HepG2 (cell line): Measurements from ENCODE around the gene CTNND2. TPM values are rescaled to one million over a fixed set of nuclear protein-coding genes. Genes with fewer than 3 reads are reported as not detected.

Experiments
- ATAC-seq: fragments of 200-7000 bp; cut with Tn5 transposase; 3 replicates; pipeline ENCODE4 v1.9.1; 2020; ENCODE audit warnings: mild to moderate bottlenecking, moderate library complexity
- BruUV-seq: library from RNA; stranded (reverse); fragments of 400-500 nt; replicated peaks from 2 replicates; lab custom pipeline; 2021; lab: Mats Ljungman, UMichigan
- CTCF ChIA-PET: fragments of 300-600 bp; formaldehyde crosslinking; extraction: SDS; loops from one replicate; lab custom pipeline; 2021; ENCODE audit warnings: low total read pairs, inconsistent platforms, low intra/inter-chr PET ratio; lab: Yijun Ruan, JAX
- POLR2A ChIA-PET: fragments of 350-600 bp; sonication (Branson Sonifier 250); formaldehyde crosslinking; loops from one replicate; lab custom pipeline; 2020; ENCODE audit warnings: antibody characterized with exemption, inconsistent platforms; lab: Yijun Ruan, JAX
- DNase-seq: peaks from one replicate; pipeline ENCODE4 v3.0.0-alpha.2; 2015; ENCODE audit warnings: low spot score
- FAIRE-seq: peaks from 3 replicates; lab custom pipeline; 2011; peaks lifted over from hg19 to GRCh38; lab: Jason Lieb, UNC
- H2AFZ ChIP-seq: one replicate; pipeline ENCODE4 v1.6.1; 2011; ENCODE audit warnings: low read length, inconsistent platforms
- H3K27ac ChIP-seq: fragments of 300-600 bp; 3 replicates; pipeline ENCODE4 v1.8.0; 2011; ENCODE audit warnings: mixed run types, mild to moderate bottlenecking, mixed read lengths, low read length, inconsistent platforms; ENCODE audit not compliant: insufficient read depth; ENCODE audit errors: extremely low read length
- H3K27me3 ChIP-seq, 2 experiments: fragments of 200-600 bp in 1 of 2; 2 replicates in 1 of 2; 3 replicates in 1 of 2; pipeline versions ENCODE4 v1.6.0 to v1.8.0; 2011; ENCODE audit warnings: low read length in 2 of 2, mild to moderate bottlenecking in 2 of 2, moderate library complexity in 2 of 2, inconsistent platforms in 1 of 2; ENCODE audit not compliant: insufficient read depth in 2 of 2, control insufficient read depth in 1 of 2
- H3K36me3 ChIP-seq, 2 experiments: fragments of 200-600 bp in 1 of 2; replicated peaks in 1 of 2; 2 replicates in 1 of 2; 3 replicates in 1 of 2; pipeline versions ENCODE4 v1.5.1 to v1.8.0; 2011; ENCODE audit warnings: low read length in 2 of 2, inconsistent platforms in 1 of 2; ENCODE audit not compliant: insufficient read depth in 2 of 2, control insufficient read depth in 1 of 2
- H3K4me1 ChIP-seq: 2 replicates; pipeline ENCODE4 v1.5.1; 2012; ENCODE audit warnings: low read length, inconsistent platforms; ENCODE audit not compliant: insufficient read depth
- H3K4me2 ChIP-seq: 2 replicates; pipeline ENCODE4 v1.6.0; 2011; ENCODE audit warnings: low read depth, low read length, inconsistent platforms
- H3K4me3 ChIP-seq, 3 experiments: fragments of 200-600 bp in 1 of 3; sonication (generic), shearing (Covaris generic) in 1 of 3; replicated peaks in 1 of 3; 2 replicates each; pipeline ENCODE4 v1.5.1; 2011 to 2016; ENCODE audit warnings: low read length in 3 of 3, inconsistent platforms in 2 of 3, low read depth in 2 of 3, mild to moderate bottlenecking in 2 of 3, control low read depth in 1 of 3, mixed read lengths in 1 of 3; ENCODE audit not compliant: insufficient read depth in 1 of 3
- H3K79me2 ChIP-seq: one replicate; pipeline ENCODE4 v1.6.1; 2011; ENCODE audit warnings: low read length, inconsistent platforms; ENCODE audit not compliant: insufficient read depth
- H3K9ac ChIP-seq: 2 replicates; pipeline ENCODE4 v1.6.0; 2011; ENCODE audit warnings: mild to moderate bottlenecking, low read depth, low read length, inconsistent platforms; ENCODE audit not compliant: insufficient read depth
- H3K9me3 ChIP-seq: 2 replicates; pipeline ENCODE4 v1.5.1; 2012; ENCODE audit warnings: mild to moderate bottlenecking, low read length
- H4K20me1 ChIP-seq: 2 replicates; pipeline ENCODE4 v1.6.0; 2011; ENCODE audit warnings: inconsistent platforms, mild to moderate bottlenecking, low read length, moderate library complexity; ENCODE audit not compliant: insufficient read depth
- AGO1 ChIP-seq: fragments of 200-400 bp; formaldehyde crosslinking; IDR thresholded peaks from 2 replicates; pipeline ENCODE4 v1.6.1; 2017; ENCODE audit warnings: mild to moderate bottlenecking, low read depth, low read length, moderate library complexity; ENCODE audit not compliant: poor library complexity, severe bottlenecking
- HBP1 ChIP-seq: IDR thresholded peaks from 2 replicates; pipeline ENCODE4 v1.6.1; 2016; ENCODE audit warnings: low read depth, control low read depth
- HNRNPH1 ChIP-seq: fragments of 200-400 bp; formaldehyde crosslinking; optimal IDR thresholded peaks from 2 replicates; pipeline ENCODE3; 2017; ENCODE audit warnings: mild to moderate bottlenecking, low read depth, low read length
- HOXA9 ChIP-seq: sonication (generic); formaldehyde crosslinking; IDR thresholded peaks from 2 replicates; pipeline ENCODE4 v1.8.1; 2022; ENCODE audit warnings: missing genetic modification reagents, mild to moderate bottlenecking, moderate library complexity, borderline replicate concordance
- NPAS2 ChIP-seq: sonication (generic); formaldehyde crosslinking; IDR thresholded peaks from 2 replicates; pipeline ENCODE4 v1.8.0; 2022; ENCODE audit warnings: mild to moderate bottlenecking, missing genetic modification reagents, borderline replicate concordance
- PPARG ChIP-seq: conservative IDR thresholded peaks from 2 replicates; pipeline ENCODE4 v1.6.1; 2016; ENCODE audit warnings: missing biosample characterization, missing genetic modification reagents
- TMF1 ChIP-seq: sonication (generic); formaldehyde crosslinking; IDR thresholded peaks from 2 replicates; pipeline ENCODE4 v1.8.1; 2022; ENCODE audit warnings: low read depth, missing genetic modification reagents
- WGBS: methylation state at CpG from one replicate; pipeline ENCODE4 v1.1.6; 2017; ENCODE audit warnings: low lambda C conversion rate; 5-methylcytosine and 5-hydroxymethylcytosine counted together
- in situ Hi-C: cut with HindIII; loops from 2 replicates; pipeline ENCODE4 v1.10.0; 2017; ENCODE audit warnings: low pct_unique_long_range_greater_than_20kb; ENCODE audit not compliant: extremely low pct_ligation_motif_present
- intact Hi-C: fragments of 100-400 bp; cut with micrococcal nuclease; formaldehyde crosslinking; loops from one replicate; pipeline ENCODE4 v1.10.0; 2022; ENCODE audit not compliant: unreplicated experiment
- polyA plus RNA-seq, 8 experiments: library from polyadenylated mRNA; depleted of rRNA in 3 of 8; stranded (reverse) in 7 of 8; unstranded in 1 of 8; fragments of >200 nt; fragmentation: Illumina TruSeq in 4 of 8; extraction: Trizol in 4 of 8; gene quantifications; 2 replicates each; pipeline versions ENCODE4 v1.2.1 to v1.2.3, GENCODE V29; 2011 to 2016; ENCODE audit warnings: low read depth in 4 of 8, missing spikeins in 1 of 8, mixed read lengths in 1 of 8; ENCODE audit not compliant: insufficient read depth in 1 of 8
- total RNA-seq, 5 experiments: library from RNA; depleted of rRNA; stranded (reverse); fragments of >200 nt; fragmentation: Illumina TruSeq; extraction: Trizol; gene quantifications; 2 replicates each; pipeline ENCODE4 v1.2.3, GENCODE V29; 2016; ENCODE audit warnings: low read depth in 1 of 5
- TF ChIP-seq, protein P1 (sequence below): sonication (generic); formaldehyde crosslinking; IDR thresholded peaks from 2 replicates; pipeline ENCODE4 v1.5.1; 2020; ENCODE audit warnings: missing genetic modification reagents, mild to moderate bottlenecking, borderline replicate concordance

CTNND2 gene
- total and polyA plus RNA-seq, 2 of the 13 experiments (the other 11 are each of a cell fraction or from before 2014, with no cell fraction given), result not detected

DNA sequence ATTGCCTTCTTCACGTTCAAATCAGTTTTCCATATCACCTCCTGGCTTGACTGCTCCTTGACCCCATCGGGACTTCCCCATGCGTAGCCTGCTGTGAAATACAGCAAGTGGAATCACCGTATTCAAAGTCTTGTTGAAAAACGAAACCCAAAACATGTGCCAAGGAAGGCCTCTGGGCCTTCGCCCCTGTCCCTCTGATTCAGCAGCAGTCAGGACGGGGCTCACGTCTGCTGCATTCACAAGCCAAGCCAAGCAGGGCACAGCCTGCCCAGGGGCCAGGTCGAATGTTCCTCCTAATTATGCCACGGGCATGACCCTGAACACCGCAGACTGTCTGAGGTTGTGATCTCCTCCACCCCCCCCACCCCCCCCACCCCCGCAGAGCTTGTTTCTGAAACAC, 960 bp upstream of the CTNND2 start:
- intact Hi-C loops (no loop called here), in situ Hi-C loops (no loop called here)
- FAIRE-seq (no peak), ATAC-seq (no peak), DNase-seq (no peak)
- TF ChIP-seq PPARG (CRISPR knock-in tag) (no peak), HOXA9 (CRISPR knock-in tag) (no peak), HBP1 (CRISPR knock-in tag) (no peak), HNRNPH1 (no peak), TMF1 (CRISPR knock-in tag) (no peak), AGO1 (no peak), NPAS2 (CRISPR knock-in tag) (no peak)
- TF ChIP-seq, protein P1, sequence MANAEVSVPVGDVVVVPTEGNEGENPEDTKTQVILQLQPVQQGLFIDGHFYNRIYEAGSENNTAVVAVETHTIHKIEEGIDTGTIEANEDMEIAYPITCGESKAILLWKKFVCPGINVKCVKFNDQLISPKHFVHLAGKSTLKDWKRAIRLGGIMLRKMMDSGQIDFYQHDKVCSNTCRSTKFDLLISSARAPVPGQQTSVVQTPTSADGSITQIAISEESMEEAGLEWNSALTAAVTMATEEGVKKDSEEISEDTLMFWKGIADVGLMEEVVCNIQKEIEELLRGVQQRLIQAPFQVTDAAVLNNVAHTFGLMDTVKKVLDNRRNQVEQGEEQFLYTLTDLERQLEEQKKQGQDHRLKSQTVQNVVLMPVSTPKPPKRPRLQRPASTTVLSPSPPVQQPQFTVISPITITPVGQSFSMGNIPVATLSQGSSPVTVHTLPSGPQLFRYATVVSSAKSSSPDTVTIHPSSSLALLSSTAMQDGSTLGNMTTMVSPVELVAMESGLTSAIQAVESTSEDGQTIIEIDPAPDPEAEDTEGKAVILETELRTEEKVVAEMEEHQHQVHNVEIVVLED (CRISPR knock-in tag), result no peak
- CTCF ChIA-PET, result no interaction called here
- Histone ChIP-seq H3K9ac (no peak overlapping the region), H2AFZ (no peak overlapping the region), H3K27me3 (peaks cover 4 to 35% of the 10 kb centered on the region in 2 experiments), H4K20me1 (no peaks in the 10 kb centered on the region), H3K4me1 (no peaks in the 10 kb centered on the region), H3K4me2 (no peak overlapping the region), H3K36me3 (no peaks in the 10 kb centered on the region), H3K27ac (no peak overlapping the region), H3K4me3 (no peak overlapping the region), H3K9me3 (no peaks in the 10 kb centered on the region), H3K79me2 (no peaks in the 10 kb centered on the region)
- BruUV-seq, result no TSS peak
- WGBS, result 18% methylated on average over 12 of the region's 12 CpGs
- POLR2A ChIA-PET, result no interaction called here
